ENCODE data around the gene GNPTAB.

DNA sequence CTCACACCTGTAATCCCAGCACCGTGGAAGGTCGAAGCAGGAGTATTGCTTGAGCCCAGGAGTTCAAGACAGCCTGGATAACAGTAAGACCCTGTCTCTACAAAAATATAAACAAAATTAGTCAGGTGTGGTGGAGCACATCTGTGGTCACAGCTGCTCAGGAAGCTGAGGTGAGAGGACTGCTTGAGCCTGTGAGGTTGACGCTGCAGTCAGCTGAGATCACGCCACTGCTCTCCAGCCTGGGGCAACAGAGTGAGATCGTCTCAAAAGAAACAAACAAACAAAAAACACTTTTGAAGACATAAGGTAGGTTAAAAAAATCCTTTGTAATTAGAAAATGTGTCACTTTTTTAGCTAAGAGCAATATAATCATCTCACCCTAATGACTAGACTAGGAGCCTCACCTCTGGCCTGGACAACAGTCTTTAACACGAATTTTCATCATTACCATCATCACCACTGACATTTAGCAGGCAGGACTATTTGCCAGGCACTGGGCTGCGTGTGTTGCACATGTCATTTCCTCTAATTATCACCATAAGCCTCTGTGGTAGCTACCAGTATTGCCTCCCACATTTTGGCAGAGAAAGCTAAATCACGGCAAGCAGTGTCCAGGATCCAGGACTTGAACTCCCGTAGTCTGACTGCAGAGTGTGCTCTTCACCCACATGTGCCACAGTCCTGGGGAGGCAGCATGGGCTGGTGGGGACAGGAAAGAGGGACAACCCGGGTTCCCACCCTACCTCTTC is 86.9 kb downstream of the GNPTAB start:
- TF ChIP-seq ZFP36L2 (CRISPR knock-in tag; IDR thresholded peaks at IDR 0.05): no peak
- TF ChIP-seq, protein P1, sequence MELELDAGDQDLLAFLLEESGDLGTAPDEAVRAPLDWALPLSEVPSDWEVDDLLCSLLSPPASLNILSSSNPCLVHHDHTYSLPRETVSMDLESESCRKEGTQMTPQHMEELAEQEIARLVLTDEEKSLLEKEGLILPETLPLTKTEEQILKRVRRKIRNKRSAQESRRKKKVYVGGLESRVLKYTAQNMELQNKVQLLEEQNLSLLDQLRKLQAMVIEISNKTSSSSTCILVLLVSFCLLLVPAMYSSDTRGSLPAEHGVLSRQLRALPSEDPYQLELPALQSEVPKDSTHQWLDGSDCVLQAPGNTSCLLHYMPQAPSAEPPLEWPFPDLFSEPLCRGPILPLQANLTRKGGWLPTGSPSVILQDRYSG (CRISPR knock-in tag; IDR thresholded peaks at IDR 0.05): no peak
